SK-N-SH (cell line): ENCODE data around the gene CALM1. TPM values are rescaled to one million over a fixed set of nuclear protein-coding genes. Genes with fewer than 3 reads are reported as not detected.
A peak's percentile ranks its signal among the peaks of the same experiment; 100 is the strongest.

Experiments used
- CHD2 ChIP-seq: fragments of 150-350 bp; IDR thresholded peaks from 2 replicates; pipeline ENCODE4 v1.6.1; 2018; ENCODE audit warnings: low read length; ENCODE audit not compliant: partially characterized antibody
- CTCF ChIP-seq: fragments of 200-600 bp; sonication (generic); IDR thresholded peaks from 2 replicates; pipeline ENCODE4 v1.6.1; 2017; ENCODE audit warnings: antibody characterized with exemption, mild to moderate bottlenecking, moderate library complexity
- ELF1 ChIP-seq: IDR thresholded peaks from 2 replicates; pipeline ENCODE4 v1.4.0; 2012
- EP300 ChIP-seq, 2 experiments: IDR thresholded peaks; 2 replicates each; pipeline versions ENCODE4 v1.4.0 to v1.6.1; 2012; ENCODE audit warnings: borderline replicate concordance in 1 of 2, low read depth in 1 of 2, low read length in 1 of 2
- EZH2phosphoT487 ChIP-seq: fragments of 200-600 bp; sonication (generic); IDR thresholded peaks from 2 replicates; pipeline ENCODE4 v1.6.1; 2017; ENCODE audit warnings: low read depth, mixed run types, mild to moderate bottlenecking, antibody characterized with exemption, moderate library complexity, borderline replicate concordance
- FOXJ3 ChIP-seq: sonication (generic); formaldehyde crosslinking; IDR thresholded peaks from 2 replicates; pipeline ENCODE4 v1.5.1; 2020; ENCODE audit warnings: mild to moderate bottlenecking, missing genetic modification reagents
- GATA2 ChIP-seq: sonication (generic); formaldehyde crosslinking; IDR thresholded peaks from 2 replicates; pipeline ENCODE4 v1.5.0; 2020; ENCODE audit warnings: mild to moderate bottlenecking, missing genetic modification reagents
- JUND ChIP-seq: IDR thresholded peaks from 2 replicates; pipeline ENCODE4 v1.4.0; 2012
- MAX ChIP-seq: IDR thresholded peaks from 2 replicates; pipeline ENCODE4 v1.4.0; 2012; ENCODE audit warnings: low read depth
- MEF2A ChIP-seq: IDR thresholded peaks from 2 replicates; pipeline ENCODE4 v1.4.0; 2012; ENCODE audit warnings: low read depth, borderline replicate concordance
- NFIC ChIP-seq: IDR thresholded peaks from 2 replicates; pipeline ENCODE4 v1.4.0; 2012; ENCODE audit warnings: borderline replicate concordance
- NRF1 ChIP-seq: IDR thresholded peaks from 2 replicates; pipeline ENCODE4 v1.6.1; 2012; ENCODE audit warnings: low read depth, mild to moderate bottlenecking, low read length
- PBX3 ChIP-seq: IDR thresholded peaks from 2 replicates; pipeline ENCODE4; 2012
- POLR2AphosphoS5 ChIP-seq: IDR thresholded peaks from 2 replicates; pipeline ENCODE4 v1.6.1; 2012; ENCODE audit warnings: low read depth, low read length
- RAD21 ChIP-seq: IDR thresholded peaks from 2 replicates; pipeline ENCODE4 v1.6.1; 2012; ENCODE audit warnings: mild to moderate bottlenecking, low read length
- RCOR1 ChIP-seq: fragments of 150-350 bp; IDR thresholded peaks from 2 replicates; pipeline ENCODE4 v1.6.1; 2017; ENCODE audit warnings: antibody characterized with exemption, low read length
- REST ChIP-seq: IDR thresholded peaks from 2 replicates; pipeline ENCODE4 v1.6.1; 2012; ENCODE audit warnings: mild to moderate bottlenecking, low read depth, low read length, moderate library complexity
- RXRA ChIP-seq: IDR thresholded peaks from 2 replicates; pipeline ENCODE4 v1.4.0; 2012; ENCODE audit warnings: low read depth, mild to moderate bottlenecking, borderline replicate concordance
- SIN3A ChIP-seq: IDR thresholded peaks from 2 replicates; pipeline ENCODE4 v1.6.1; 2012; ENCODE audit warnings: low read depth, mild to moderate bottlenecking, low read length, moderate library complexity, borderline replicate concordance
- TAF1 ChIP-seq: IDR thresholded peaks from 2 replicates; pipeline ENCODE4 v1.6.1; 2012; ENCODE audit warnings: low read depth, mild to moderate bottlenecking, low read length, moderate library complexity, borderline replicate concordance
- TCF12 ChIP-seq: IDR thresholded peaks from 2 replicates; pipeline ENCODE4 v1.4.0; 2012
- TEAD4 ChIP-seq: IDR thresholded peaks from 2 replicates; pipeline ENCODE4 v1.4.0; 2012; ENCODE audit warnings: mild to moderate bottlenecking, borderline replicate concordance; ENCODE audit not compliant: insufficient read depth
- USF1 ChIP-seq: IDR thresholded peaks from 2 replicates; pipeline ENCODE4 v1.4.0; 2012; ENCODE audit warnings: low read depth, borderline replicate concordance
- USF2 ChIP-seq: fragments of 150-350 bp; IDR thresholded peaks from 2 replicates; pipeline ENCODE4 v1.6.1; 2017; ENCODE audit warnings: antibody characterized with exemption, low read length, low read depth, borderline replicate concordance
- polyA plus RNA-seq, 3 experiments: library from polyadenylated mRNA; depleted of rRNA; stranded (reverse); fragments of >200 nt; gene quantifications; 2 replicates each; pipeline ENCODE4 v1.2.3, GENCODE V29; 2012

CALM1 gene
- polyA plus RNA-seq, 1 of the 3 experiments (the other 2 are of a cell fraction): 299 TPM

GRCh38 chr14:90419200-90419599 is 22.4 kb downstream of the CALM1 start (continued):
- TF ChIP-seq REST: 0 out of 2 replicates have a peak, but pooled peaks have one; percentile 36
- TF ChIP-seq TAF1: no peak
- TF ChIP-seq JUND: peak; percentile 68
- TF ChIP-seq PBX3: peak; percentile 45; the same call in 1 of the 2 replicates
- no peak for TF ChIP-seq EZH2phosphoT487
- TF ChIP-seq TCF12: peak; percentile 81
- TF ChIP-seq POLR2AphosphoS5: peak; percentile 49; the same call in 1 of the 2 replicates
- no peak for TF ChIP-seq SIN3A
- TF ChIP-seq NRF1: no peak
- peak; percentile 83 for TF ChIP-seq MAX
- no peak for TF ChIP-seq RCOR1
- no peak for TF ChIP-seq USF1
- no peak for TF ChIP-seq TEAD4
- peak in 1 of 2 experiments; percentile 59; a peak in 1 of 4 replicates for TF ChIP-seq EP300 (IDR thresholded peaks at IDR 0.05; ENCODE audit: borderline replicate concordance in 1 of 2, low read depth in 1 of 2, low read length in 1 of 2)
- TF ChIP-seq USF2: no peak
- no peak for TF ChIP-seq MEF2A
- no peak for TF ChIP-seq CHD2
- no peak for TF ChIP-seq FOXJ3 (CRISPR knock-in tag)
- TF ChIP-seq RAD21: no peak
- no peak for TF ChIP-seq CTCF
- TF ChIP-seq ELF1: peak; percentile 42
- TF ChIP-seq RXRA: no peak
- TF ChIP-seq NFIC: peak; percentile 97
- no peak for TF ChIP-seq GATA2
